ENCODE measurements around the gene KRT28. TPM values are rescaled to one million over a fixed set of nuclear protein-coding genes. Genes with fewer than 3 reads are reported as not detected.
"Not testable (repeated sequence)": the region's sequence is repeated elsewhere in the genome, so short reads cannot be mapped to it uniquely, and the experiment has no call there.

Gene KRT28
- total RNA-seq, 1 experiment from 2014 or later = not detected

DNA sequence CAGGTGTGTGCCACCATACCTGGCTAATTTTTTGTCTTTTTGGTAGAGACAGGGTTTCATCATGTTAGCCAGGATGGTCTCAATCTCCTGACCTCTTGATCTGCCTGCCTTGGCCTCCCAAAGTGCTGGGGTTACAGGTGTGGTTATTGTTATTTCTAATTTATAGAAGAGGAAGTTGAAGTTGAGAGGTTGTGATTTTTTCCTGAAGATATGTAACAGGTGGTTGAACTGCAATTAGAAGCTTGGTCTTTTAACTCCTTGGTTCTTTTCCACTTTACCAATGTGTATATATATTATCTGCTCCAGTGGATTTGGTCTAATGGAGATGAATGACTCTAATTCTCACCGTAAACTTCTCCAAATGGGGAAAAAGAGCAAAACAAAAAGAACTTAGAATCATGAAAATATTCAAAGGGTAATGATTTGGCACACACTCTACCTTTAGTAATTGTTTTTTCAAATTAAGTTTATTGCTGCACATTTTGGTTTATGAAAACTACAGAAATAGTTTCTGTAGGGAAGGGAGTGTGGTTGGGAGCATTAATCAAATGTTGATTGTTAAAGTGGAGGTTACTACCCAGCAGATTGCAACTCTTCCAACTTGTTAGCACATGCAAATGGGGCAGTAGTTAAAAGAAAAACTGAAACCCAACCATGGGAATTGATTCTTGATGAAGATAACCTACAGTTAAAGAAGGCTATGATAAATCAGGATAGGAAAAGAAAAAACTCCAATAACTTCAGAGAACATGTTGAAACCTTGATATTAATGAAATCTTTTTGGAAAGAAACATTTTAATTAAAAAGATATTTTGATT lies 24.5 kb upstream of the KRT28 start:
- H3K36me3 ChIP-seq (replicated peaks; ENCODE audit: control insufficient read depth, insufficient read depth, low read length) = no peaks in the 10 kb centered on the region
- no peak for DNase-seq
- H3K27me3 ChIP-seq (ENCODE audit: control insufficient read depth, insufficient read depth, low read length) = peaks cover 9% of the 10 kb centered on the region; the same call in 1 of the 2 replicates
- H3K4me3 ChIP-seq (ENCODE audit: insufficient read depth, low read depth, low read length) = no peak overlapping the region

DNA sequence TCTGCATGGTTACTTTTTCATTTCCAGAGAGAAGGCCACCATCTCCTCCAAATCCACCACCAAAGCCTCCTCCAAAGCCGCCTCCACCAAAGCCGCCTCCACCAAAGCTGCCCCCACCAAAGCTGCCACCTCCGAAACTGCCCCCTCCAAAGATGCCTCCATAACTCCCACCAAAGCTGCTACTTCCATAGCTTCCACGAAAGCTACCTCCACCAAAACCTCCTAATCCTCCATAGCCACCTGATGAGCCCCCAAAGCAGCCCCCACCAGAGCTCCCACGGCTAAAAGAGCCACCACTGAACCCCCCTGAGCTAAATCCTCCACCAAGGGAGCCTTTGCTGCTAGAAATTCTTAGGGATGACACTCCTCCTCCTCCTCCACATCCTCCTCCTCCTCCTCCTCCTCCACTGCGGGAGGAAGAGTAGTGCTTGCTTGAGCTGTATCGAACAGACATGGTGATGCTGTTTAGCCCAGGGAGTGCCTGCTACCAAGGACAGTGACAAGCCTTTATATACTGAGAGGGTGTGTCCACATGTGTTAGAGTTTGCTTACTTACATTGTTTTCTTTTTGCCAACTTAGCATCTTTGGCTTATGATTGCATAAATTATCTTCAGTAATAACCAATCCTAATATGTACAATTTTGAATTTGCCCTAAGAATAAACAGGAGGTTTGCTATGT lies 22.5 kb upstream of the KRT28 start, which contains the start of gene KRT10:
TSS of gene KRT10 (minus strand) at position 483 of the 681 bp plus-strand sequence. CDS start at position 454, 29 bp downstream.
- H3K36me3 ChIP-seq (replicated peaks; ENCODE audit: control insufficient read depth, insufficient read depth, low read length) = peaks cover 1% of the 10 kb centered on the region; the same call in 1 of the 2 replicates
- DNase-seq = no peak
- H3K27me3 ChIP-seq (ENCODE audit: control insufficient read depth, insufficient read depth, low read length) = peaks cover 3% of the 10 kb centered on the region; the same call in 1 of the 2 replicates
- no peak within 1 kb of the TSS for H3K4me3 ChIP-seq (ENCODE audit: insufficient read depth, low read depth, low read length)

DNA sequence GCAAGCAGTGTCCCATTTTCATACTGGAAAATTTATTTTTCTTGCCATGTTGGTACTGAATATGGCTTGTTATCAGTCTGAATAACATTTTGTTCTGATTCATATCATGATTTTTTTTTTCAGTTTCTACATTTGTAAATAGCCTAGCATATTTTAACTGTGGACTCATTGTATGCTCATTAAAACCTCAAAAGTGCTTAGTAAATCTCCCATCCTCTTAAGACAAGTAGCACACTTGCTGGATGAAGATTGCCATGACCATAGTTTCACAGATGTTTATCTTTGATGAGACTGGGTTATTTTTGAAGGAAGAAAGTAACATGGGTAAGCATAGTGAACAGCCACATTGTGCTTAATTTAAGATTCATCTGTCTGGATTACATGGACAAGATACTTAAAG lies 21.8 kb upstream of the KRT28 start:
- peaks cover 2% of the 10 kb centered on the region; the same call in 1 of the 2 replicates for H3K36me3 ChIP-seq (replicated peaks; ENCODE audit: control insufficient read depth, insufficient read depth, low read length)
- no peak for DNase-seq
- H3K27me3 ChIP-seq (ENCODE audit: control insufficient read depth, insufficient read depth, low read length) = peaks cover 3% of the 10 kb centered on the region; the same call in 1 of the 2 replicates
- H3K4me3 ChIP-seq (ENCODE audit: insufficient read depth, low read depth, low read length) = no peak overlapping the region

DNA sequence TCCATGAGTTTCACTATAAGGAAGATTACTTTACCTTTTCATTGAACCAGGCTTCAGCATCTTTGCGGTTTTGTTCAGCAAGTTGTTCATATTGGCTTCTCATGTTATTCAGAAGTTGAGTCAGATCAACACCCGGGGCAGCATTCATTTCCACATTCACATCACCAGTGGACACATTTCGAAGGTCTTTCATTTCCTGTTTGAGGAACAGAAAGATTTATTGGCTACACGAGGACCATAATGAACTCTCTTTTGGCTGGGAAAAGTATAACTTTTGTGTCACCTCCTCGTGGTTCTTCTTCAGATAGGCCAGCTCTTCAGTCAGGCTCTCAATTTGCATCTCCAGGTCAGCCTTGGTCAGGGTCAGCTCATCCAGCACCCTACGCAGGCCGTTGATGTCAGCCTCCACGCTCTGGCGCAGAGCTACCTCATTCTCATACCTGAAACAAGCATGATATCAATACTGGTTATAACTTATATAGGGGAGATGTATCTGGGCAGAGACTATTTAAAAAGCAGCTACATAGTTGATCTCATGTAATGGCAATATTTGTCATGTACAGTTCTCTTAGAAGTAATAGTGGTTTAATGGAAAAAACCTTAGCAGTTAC lies 20.6 kb upstream of the KRT28 start:
- no peak overlapping the region for H3K4me3 ChIP-seq (ENCODE audit: insufficient read depth, low read depth, low read length)

DNA sequence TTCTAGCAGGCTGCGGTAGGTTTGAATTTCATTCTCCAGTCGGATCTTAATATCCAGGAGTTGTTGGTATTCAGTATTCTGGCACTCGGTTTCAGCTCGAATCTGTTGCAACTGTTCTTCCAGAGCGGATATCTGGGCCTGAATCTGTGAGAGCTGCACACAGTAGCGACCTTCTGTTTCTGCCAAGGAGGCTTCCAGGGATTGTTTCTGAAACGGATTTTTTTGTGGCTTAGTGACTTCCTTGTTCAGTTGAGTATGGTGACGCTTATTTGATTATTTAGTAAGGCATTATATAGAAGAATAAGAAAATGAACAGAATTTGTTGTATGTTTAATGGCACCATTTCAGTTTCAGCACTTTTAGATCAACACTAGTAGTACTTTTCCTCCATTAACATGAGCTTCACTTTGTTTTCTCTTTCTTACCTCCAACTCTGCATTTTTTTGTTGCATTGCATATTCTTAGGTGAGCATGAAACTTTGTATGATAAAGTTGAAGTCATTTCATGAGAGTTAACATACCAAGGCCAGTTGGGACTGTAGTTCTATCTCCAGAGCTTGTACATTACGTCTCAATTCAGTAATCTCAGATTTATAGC lies 19.9 kb upstream of the KRT28 start:
- DNase-seq = peak; percentile 18
- Histone ChIP-seq H3K36me3 (replicated peaks; ENCODE audit: control insufficient read depth, insufficient read depth, low read length) (peaks cover 2% of the 10 kb centered on the region; the same call in 1 of the 2 replicates), H3K27me3 (ENCODE audit: control insufficient read depth, insufficient read depth, low read length) (no peaks in the 10 kb centered on the region), H3K4me3 (ENCODE audit: insufficient read depth, low read depth, low read length) (peak overlapping the region; percentile 40)

More for the DNA sequence above, 20.6 kb upstream of the KRT28 start:
- DNase-seq = no peak
- peaks cover 1% of the 10 kb centered on the region; the same call in 1 of the 2 replicates for H3K27me3 ChIP-seq (ENCODE audit: control insufficient read depth, insufficient read depth, low read length)
- H3K36me3 ChIP-seq (replicated peaks; ENCODE audit: control insufficient read depth, insufficient read depth, low read length) = peaks cover 2% of the 10 kb centered on the region; the same call in 1 of the 2 replicates

DNA sequence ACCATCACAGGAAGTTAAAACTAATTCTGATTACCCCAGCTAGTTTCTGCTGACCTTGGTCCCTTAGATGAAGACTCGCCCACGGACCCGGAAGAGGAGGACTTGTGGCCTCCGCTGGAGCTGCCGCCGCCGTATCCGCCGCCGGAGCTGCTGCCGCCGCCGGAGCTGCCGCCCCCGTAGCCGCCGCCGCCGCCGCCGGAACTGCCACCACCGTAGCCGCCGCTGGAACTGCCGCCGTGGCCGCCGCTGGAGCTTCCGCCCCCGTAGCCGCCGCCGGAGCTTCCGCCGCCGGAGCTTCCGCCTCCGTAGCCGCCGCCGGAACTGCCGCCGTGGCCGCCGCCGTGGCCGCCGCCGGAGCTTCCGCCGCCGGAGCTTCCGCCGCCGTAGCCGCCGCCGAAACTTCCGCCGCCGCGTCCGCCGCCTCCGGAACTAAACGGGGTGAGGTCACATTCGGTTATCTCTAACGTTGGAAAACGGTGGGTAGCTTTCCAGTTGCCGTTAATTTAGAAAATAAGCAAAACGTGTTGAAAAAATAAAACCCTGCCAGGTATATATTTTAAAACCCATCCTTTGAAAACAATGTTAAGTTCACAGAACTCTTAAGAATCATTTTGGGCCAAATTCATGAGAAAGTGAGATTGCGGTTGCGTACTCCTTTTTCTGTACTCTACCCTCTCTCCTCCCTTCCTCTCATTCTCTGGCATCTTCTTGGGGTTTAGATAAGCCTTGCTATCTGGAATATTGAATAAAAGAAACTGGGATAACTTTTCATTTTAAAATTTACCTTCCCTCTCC lies 19.2 kb upstream of the KRT28 start:
- Histone ChIP-seq H3K36me3 (replicated peaks; ENCODE audit: control insufficient read depth, insufficient read depth, low read length) (peaks cover 2% of the 10 kb centered on the region; the same call in 1 of the 2 replicates), H3K4me3 (ENCODE audit: insufficient read depth, low read depth, low read length) (peak overlapping the region; percentile 50), H3K27me3 (ENCODE audit: control insufficient read depth, insufficient read depth, low read length) (no peaks in the 10 kb centered on the region; the same call in 1 of the 2 replicates)
- DNase-seq = peak; percentile 83

DNA sequence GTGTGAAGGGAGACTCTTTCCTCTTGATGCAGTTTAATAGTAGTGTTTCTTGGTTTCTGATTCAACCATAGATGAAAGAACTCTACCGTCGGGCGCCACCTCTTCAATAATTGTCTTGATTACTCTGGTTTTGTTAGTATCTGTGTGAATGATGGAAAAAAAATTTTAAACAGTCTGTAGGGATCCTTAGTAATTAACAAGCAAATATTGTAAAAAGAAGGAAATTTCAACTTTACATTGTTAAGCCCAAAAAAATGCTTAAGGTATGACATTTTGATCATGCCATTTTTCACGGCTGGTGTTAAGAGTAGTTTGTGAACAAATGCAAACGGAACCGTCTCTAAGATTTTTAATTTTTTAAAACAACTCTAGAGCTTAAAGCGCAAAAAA lies 18.6 kb upstream of the KRT28 start:
- no peak for DNase-seq
- Histone ChIP-seq H3K36me3 (replicated peaks; ENCODE audit: control insufficient read depth, insufficient read depth, low read length) (peaks cover 2% of the 10 kb centered on the region; the same call in 1 of the 2 replicates), H3K27me3 (ENCODE audit: control insufficient read depth, insufficient read depth, low read length) (no peaks in the 10 kb centered on the region; the same call in 1 of the 2 replicates), H3K4me3 (ENCODE audit: insufficient read depth, low read depth, low read length) (peak overlapping the region; percentile 50)

DNA sequence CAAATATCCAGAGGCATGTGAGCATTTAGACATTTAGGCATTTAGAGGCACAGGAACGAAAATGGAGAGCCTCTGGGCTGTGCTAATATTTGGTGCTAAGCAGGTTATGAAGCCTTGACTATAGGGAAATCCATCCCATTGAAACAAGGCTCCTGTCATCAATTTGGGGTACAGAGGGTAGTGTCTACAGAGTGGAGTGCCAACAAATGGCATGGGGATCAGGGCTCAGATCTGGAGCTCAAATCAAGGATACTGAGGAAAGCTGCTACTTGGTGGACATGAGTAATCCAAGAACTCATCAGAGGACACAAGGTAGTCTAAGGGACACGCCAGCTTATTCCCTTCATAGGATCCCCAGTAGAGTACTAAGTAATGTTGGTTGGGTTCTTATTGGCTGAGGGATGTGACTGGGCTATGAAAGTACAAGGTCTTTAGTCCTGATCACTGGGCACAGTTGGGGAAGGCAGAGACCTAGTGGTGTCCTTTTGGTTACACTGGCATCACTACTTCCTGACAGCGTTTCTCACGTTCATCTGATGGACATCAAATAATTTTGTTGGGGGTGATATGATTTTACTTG lies 17.4 kb upstream of the KRT28 start:
- H3K4me3 ChIP-seq (ENCODE audit: insufficient read depth, low read depth, low read length) = no peak overlapping the region
- H3K36me3 ChIP-seq (replicated peaks; ENCODE audit: control insufficient read depth, insufficient read depth, low read length) = peaks cover 2% of the 10 kb centered on the region; the same call in 1 of the 2 replicates
- DNase-seq = no peak
- H3K27me3 ChIP-seq (ENCODE audit: control insufficient read depth, insufficient read depth, low read length) = no peaks in the 10 kb centered on the region; the same call in 1 of the 2 replicates

DNA sequence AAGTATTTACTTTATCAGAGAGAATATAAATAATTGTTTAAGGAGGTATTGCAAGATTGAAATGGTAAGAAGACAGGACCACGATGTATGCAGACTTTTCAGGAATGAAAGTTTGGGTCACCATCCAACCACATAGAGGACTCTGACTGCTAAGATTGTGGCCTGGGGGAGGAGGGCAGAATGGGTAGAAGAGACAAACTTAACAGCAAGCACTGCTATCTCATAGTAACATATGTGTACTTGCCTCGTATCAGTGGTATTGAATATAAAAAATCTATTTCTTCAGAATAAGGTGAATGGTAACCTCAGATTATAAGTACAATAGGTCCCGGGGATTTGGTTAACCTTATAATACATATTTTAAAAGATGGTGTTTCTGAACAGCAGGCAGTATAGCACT lies 16.8 kb upstream of the KRT28 start:
- Histone ChIP-seq H3K27me3 (ENCODE audit: control insufficient read depth, insufficient read depth, low read length) (no peaks in the 10 kb centered on the region; the same call in 1 of the 2 replicates), H3K36me3 (replicated peaks; ENCODE audit: control insufficient read depth, insufficient read depth, low read length) (peaks cover 2% of the 10 kb centered on the region; the same call in 1 of the 2 replicates), H3K4me3 (ENCODE audit: insufficient read depth, low read depth, low read length) (no peak overlapping the region)
- no peak for DNase-seq

DNA sequence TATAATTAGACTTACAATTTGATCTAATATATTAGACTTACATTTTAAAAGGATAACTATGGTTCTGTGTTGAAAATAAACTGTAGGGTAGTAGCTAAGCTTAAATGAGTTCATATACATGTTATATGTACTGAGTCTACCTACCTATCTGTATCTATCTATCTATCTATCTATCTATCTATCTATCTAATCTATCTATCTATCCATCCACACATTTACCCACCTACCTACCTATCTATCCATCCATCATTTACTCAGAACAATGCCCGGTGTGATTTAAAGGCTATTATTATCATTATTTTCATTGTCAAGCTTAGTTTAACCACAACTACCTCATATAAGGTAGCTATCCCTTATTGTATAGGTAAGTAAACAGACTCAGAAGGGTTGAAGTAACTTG lies 15.6 kb upstream of the KRT28 start:
- no peak for DNase-seq

DNA sequence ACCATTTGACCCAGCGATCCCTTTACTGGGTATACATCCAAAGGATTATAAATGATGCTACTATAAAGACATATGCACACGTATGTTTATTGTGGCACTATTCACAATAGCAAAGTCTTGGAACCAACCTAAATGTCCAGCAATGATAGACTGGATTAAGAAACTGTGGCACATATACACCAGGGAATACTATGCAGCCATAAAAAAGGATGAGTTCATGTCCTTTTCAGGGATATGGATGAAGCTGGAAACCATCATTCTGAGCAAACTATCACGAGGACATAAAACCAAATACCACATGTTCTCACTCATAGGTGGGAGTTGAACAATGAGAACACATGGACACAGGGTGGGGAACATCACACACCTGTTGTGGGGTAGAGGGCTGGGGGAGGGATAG lies 14.9 kb upstream of the KRT28 start:
- not testable (repeated sequence) for H3K36me3 ChIP-seq (replicated peaks; ENCODE audit: control insufficient read depth, insufficient read depth, low read length); H3K4me3 ChIP-seq (ENCODE audit: insufficient read depth, low read depth, low read length); H3K27me3 ChIP-seq (ENCODE audit: control insufficient read depth, insufficient read depth, low read length); DNase-seq

More for the DNA sequence above, 15.6 kb upstream of the KRT28 start:
- Histone ChIP-seq H3K4me3 (ENCODE audit: insufficient read depth, low read depth, low read length) (no peak overlapping the region), H3K27me3 (ENCODE audit: control insufficient read depth, insufficient read depth, low read length) (no peaks in the 10 kb centered on the region; the same call in 1 of the 2 replicates), H3K36me3 (replicated peaks; ENCODE audit: control insufficient read depth, insufficient read depth, low read length) (peaks cover 2% of the 10 kb centered on the region; the same call in 1 of the 2 replicates)

- Histone ChIP-seq H3K36me3 (replicated peaks; ENCODE audit: control insufficient read depth, insufficient read depth, low read length) (peaks cover 2% of the 10 kb centered on the region; the same call in 1 of the 2 replicates), H3K27me3 (ENCODE audit: control insufficient read depth, insufficient read depth, low read length) (peaks cover 8% of the 10 kb centered on the region; the same call in 1 of the 2 replicates), H3K4me3 (ENCODE audit: insufficient read depth, low read depth, low read length) (no peak overlapping the region)
- no peak for DNase-seq
Measured at GRCh38 chr17:40813804-40814203, 14.0 kb upstream of the KRT28 start.

DNA sequence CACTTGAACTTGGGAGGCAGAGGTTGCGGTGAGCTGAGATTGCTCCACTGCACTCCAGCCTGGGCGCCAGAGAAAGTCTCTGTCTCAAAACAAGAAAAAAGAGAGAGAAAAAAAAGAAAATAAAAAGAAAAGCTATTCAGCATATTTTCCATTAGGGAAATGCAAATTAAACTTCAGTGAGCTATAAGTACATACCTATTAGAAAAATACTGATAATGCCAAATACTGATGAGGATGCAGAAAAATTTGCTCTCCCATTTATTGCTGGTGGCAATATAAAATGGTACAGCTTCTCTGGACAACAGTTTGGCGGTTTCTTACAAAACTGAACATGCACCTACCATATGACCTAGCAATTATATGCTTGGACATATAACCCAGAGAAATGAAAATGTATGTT lies 12.9 kb upstream of the KRT28 start:
- Histone ChIP-seq H3K36me3 (replicated peaks; ENCODE audit: control insufficient read depth, insufficient read depth, low read length) (peaks cover 2% of the 10 kb centered on the region; the same call in 1 of the 2 replicates), H3K4me3 (ENCODE audit: insufficient read depth, low read depth, low read length) (no peak overlapping the region), H3K27me3 (ENCODE audit: control insufficient read depth, insufficient read depth, low read length) (peaks cover 8% of the 10 kb centered on the region; the same call in 1 of the 2 replicates)
- no peak for DNase-seq

All from H7 (cell line).